Medulla oblongata (tissue), 1 donor: ENCODE measurements around the gene CGREF1.
A peak's percentile ranks its signal among the peaks of the same experiment; 100 is the strongest.
"Not testable (repeated sequence)": the region's sequence is repeated elsewhere in the genome, so short reads cannot be mapped to it uniquely, and the experiment has no call there.

ENCODE experiments used
- DNase-seq: peaks from one replicate; pipeline ENCODE4 v3.0.0-alpha.2; 2015; ENCODE audit errors: extremely low spot score

CGREF1 gene

DNA sequence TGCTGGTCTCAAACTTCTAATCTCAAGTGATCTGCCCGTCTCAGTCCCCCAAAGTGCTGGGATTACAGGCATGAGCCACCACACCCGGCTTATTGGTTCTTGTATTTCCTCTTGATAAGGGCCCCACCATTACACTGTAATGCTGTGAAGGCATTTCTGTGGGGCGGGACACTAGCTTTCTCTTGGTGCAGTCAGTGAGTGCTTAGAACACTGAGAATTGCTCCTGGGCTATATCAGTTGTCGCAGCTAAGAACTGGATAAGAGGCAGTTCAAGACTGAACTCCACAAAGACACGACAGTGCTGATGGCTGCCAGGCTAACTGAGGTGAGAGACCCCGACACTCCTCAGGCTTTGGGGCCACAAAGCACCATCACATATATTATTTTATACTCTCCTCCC is 30.3 kb downstream of the CGREF1 start:
- no peak for DNase-seq

DNA sequence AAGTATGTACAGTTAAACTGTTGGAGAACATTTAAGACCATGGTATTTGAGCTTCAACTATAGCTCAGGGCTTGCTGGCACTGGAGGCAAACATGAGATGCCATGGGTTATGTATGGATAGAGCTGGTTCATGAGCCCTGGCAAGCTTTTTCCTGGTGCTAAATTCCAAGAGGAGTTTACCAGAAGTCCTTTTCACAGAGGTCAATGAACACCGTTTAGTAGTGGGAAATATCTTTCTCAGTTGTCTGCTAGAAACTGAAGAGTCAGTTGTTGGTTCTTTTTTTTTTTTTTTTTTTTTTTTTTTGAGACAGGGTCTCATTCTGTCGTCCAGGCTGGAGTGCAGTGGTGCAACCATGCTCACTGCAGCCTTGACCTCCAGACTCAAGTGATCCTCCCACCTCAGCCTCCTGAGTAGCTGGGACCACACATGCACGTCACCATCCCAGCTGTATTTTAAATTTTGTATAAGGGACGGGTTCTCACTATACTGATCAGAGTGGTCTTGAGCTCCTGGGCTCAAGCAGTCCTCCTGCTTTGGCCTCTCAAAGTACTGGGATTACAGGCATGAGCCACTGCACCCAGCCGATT is 31.0 kb downstream of the CGREF1 start:
- DNase-seq: no peak

DNA sequence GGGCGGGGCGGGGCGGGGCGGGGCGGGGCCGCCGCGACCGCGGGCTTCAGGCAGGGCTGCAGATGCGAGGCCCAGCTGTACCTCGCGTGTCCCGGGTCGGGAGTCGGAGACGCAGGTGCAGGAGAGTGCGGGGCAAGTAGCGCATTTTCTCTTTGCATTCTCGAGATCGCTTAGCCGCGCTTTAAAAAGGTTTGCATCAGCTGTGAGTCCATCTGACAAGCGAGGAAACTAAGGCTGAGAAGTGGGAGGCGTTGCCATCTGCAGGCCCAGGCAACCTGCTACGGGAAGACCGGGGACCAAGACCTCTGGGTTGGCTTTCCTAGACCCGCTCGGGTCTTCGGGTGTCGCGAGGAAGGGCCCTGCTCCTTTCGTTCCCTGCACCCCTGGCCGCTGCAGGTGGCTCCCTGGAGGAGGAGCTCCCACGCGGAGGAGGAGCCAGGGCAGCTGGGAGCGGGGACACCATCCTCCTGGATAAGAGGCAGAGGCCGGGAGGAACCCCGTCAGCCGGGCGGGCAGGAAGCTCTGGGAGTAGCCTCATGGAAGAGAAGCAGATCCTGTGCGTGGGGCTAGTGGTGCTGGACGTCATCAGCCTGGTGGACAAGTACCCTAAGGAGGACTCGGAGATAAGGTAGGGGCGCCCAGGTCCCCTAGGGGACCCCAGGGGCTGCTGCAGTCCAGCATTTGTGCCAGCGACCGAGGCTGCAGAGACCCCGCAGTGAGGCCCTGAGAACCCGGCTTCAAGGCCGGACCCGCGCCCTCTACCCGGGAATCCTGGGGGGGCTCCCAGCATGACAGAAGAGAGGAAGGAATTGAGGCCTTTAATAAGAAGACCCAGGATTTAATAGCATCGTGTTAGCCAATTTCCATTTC is 32.0 kb downstream of the CGREF1 start, which contains the start of gene KHK:
Gene KHK (plus strand): TSS at position 49 of the 870 bp plus-strand sequence. CDS start 488 bp downstream, at position 537.
- no peak for DNase-seq

GRCh38 chr2:27086090-27086723 is 32.7 kb downstream of the CGREF1 start:
- DNase-seq: peak; percentile 96

- DNase-seq: peak; percentile 88
Measured at GRCh38 chr2:27085673-27086089, 33.2 kb downstream of the CGREF1 start.

DNA sequence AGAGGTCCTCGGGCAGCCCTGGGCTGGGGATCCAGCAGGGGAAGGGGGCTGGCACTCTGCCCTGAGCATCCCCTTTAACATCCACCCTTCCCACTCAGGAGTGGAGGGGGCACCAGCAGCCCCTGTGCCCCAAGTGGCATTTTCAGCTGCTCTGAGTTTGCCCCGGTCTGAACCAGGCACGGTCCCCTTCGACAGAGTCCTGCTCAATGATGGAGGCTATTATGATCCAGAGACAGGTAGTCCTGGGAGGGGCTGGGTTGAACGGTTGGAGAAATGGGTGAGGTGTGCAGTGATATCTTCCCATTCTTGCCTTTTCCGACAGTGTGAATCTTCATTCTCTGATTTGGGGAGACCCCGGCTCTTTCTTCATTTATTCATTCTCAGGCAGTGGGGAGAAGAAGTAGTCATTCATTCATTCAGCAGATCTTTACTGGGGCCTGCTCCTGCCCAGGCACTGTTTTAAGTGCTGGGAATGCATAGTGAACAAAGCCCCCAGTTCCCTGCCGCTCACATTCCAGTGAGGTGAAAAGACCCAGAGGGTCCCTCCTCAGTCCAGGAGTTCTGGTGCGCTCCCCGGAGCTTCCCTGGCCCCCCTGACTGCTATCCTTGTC is 33.8 kb downstream of the CGREF1 start:
- DNase-seq: no peak

DNA sequence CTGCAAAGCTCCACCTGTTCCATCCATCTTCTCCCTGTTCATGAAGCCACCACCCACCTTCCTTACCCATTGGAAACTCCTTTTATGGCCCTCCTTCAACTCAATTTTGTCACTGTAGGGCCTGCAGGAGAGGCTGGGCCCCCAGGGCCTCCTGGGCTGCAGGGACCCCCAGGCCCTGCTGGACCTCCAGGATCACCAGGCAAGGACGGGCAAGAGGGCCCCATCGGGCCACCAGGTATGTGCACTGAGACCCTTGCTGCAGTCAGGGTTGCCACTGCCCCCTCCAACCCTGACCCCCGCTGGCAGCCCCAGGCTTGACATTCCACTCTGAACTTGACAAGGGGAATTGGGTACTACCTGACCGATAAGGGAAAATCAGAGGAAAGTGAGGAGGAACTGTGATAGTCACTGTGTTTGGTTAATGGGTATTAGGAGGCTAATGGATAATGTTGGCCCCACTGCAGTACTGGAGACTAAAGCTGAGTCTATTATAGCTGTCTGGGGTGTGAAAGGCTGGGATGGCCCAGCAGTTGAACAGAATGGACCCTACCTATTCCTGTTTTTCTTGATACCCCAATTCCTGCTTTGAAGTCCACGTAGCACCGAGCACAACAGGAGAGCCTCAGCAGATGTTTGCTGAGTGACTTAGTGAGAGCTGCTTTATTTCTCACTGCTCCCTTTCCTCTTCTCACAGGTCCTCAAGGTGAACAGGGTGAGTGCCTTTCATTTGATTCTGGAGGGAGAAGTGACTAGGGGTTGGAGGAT is 34.4 kb downstream of the CGREF1 start:
- no peak for DNase-seq

- DNase-seq: no peak
Measured at GRCh38 chr2:27083410-27084296, 35.3 kb downstream of the CGREF1 start.

- no peak for DNase-seq
Measured at GRCh38 chr2:27082773-27083409, 36.0 kb downstream of the CGREF1 start.

- DNase-seq: no peak
Measured at GRCh38 chr2:27081984-27082772, 36.8 kb downstream of the CGREF1 start.

DNA sequence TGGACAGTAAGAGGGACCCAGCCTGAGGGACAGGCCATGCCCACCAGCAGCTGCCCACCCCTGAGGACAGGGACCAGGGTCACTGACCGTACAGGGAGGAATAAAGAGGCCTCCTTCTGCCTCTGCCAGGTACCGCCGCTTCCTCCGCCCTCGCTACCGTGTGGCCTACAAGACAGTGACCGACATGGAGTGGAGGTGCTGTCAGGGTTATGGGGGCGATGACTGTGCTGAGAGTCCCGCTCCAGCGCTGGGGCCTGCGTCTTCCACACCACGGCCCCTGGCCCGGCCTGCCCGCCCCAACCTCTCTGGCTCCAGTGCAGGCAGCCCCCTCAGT is 38.4 kb downstream of the CGREF1 start:
- DNase-seq: no peak

- DNase-seq: no peak
Measured at GRCh38 chr2:27080140-27080469, 38.8 kb downstream of the CGREF1 start.

GRCh38 chr2:27079233-27080139 is 39.4 kb downstream of the CGREF1 start:
- DNase-seq: no peak

GRCh38 chr2:27078267-27079194 is 40.4 kb downstream of the CGREF1 start, which contains the start of gene EMILIN1:
Gene EMILIN1, plus strand, starts transcription at chr2:27078615. Its CDS starts 451 bp downstream, at chr2:27079066.
- DNase-seq: peak; percentile 84

DNA sequence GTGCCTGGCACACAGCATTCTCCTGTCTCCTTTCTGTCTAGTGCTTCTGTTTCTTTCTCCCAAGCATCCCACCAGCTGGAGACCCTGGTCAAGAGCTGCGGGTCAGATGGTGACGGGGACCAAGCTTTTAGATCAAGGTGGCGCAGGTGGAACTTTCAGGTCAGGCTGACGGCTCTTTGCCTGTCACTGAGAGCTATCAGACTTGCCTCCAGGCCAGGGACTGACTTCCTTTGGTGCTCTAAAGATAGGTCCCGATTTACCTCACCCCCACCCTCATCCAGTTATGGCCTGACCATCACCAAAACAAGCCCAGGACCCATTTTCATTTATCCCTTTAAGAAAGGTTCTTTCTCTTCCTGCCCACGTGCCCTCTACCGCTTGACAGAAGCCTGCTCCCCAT is 41.7 kb downstream of the CGREF1 start:
- DNase-seq: no peak

DNA sequence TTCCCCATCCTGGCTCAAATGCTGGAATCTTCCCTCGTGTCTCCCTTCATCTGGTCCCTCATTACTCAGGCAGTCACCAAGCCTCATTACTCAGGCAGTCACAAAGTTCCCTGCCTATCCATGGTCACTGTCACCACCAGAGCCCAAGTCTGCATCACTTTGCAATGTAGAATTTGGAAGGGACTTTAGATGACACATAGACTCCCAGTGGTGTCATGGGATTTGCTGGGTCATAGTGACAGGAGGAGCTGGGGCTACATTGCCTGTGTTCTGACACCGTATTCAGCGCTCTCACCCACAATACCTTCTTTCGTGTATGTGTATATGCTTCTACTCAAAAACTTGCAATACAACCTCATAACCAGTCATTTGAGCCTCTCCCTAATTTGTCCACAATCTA is 42.6 kb downstream of the CGREF1 start:
- peak; percentile 16 for DNase-seq

GRCh38 chr2:27075566-27075871 is 43.4 kb downstream of the CGREF1 start:
- DNase-seq: not testable (repeated sequence)
